GM19467 (cell line): ENCODE data around the gene ARSD.

Experiments
- ATAC-seq: cut with Tn5 transposase; IDR thresholded peaks from one replicate; pipeline ENCODE4 v1.9.1; 2021; ENCODE audit warnings: mild to moderate bottlenecking, moderate library complexity; ENCODE audit not compliant: unreplicated experiment

Gene ARSD

DNA sequence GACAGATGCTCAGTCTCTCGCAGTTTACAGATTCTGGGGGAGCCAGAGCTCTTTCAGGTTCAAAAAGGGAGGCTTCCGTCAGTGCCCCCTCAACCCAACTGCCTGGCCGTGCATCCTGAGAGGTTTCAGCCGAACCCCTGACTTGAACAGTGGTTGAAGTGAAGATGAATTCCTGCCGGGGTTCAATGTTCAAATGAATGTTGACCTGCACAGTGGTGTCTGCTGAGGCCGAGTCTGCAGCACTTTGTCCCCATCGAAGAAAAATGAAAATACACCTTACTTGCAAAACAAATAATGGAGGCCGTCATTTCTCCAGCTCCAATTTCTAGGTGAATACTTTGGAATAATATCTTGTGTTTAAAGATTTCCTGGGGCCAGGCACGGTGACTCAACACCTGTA lies 66.7 kb downstream of the ARSD start:
- ATAC-seq = no peak

DNA sequence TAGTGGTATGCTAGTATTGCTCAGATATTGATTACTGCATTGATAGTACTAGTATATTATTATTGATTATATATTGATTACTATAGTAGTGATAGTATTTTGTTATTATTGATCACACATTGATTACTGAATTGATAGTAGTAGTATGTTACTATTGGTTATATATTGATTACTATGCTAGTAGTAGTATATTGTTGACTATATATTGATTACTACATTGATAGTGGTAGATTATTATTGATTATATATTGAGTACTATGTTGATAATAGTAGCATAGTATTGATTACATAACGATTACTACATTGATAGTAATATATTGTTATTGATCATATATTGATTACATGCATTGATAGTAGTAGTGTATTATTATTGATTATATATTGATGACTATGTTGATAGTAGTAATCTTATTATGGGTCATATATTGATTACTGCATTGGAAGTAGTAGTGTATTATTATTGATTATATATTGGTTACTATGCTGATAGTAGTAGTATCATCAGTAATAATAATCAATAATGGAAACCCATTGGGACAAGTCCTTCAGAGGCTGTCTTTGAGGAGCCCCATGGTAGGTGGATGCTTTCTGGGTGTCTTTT lies 69.8 kb downstream of the ARSD start:
- ATAC-seq = no peak

DNA sequence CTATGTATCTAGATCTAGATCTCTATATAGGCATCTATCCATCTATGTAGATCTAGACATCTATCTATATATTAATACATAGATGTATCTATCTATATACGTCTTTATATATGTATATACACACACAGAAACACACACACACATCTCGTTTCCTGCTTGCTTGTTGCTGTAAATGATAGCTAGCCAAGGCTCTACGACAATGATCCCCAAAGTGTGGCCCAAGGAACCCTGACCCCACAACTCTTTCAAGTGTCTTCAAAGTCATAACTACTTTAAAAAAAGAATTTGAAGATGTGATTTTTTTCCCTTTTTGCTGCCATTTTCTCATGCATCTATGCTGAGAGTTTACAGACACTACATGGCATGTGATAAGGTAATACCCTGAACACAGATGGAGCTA lies 71.6 kb downstream of the ARSD start:
- no peak for ATAC-seq

DNA sequence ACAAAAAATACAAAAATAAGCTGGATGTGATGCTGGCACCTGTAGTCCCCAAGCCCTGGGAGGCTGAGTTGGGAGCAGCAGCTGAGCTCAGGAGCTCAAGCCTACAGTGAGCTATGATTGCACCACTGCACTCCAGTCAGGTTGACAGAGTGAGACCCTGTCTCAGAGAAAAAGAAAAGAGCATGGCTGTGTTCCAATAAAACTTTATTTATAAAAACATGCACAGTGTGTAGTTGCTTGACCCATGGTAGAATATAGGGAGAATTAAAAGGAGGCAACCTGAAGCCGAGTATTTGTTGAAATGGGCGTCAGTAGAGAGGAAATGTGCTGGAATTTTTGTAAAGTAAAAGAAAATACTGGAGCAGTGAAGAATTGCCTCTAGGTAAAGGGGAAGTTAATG lies 73.4 kb downstream of the ARSD start:
- ATAC-seq = no peak

DNA sequence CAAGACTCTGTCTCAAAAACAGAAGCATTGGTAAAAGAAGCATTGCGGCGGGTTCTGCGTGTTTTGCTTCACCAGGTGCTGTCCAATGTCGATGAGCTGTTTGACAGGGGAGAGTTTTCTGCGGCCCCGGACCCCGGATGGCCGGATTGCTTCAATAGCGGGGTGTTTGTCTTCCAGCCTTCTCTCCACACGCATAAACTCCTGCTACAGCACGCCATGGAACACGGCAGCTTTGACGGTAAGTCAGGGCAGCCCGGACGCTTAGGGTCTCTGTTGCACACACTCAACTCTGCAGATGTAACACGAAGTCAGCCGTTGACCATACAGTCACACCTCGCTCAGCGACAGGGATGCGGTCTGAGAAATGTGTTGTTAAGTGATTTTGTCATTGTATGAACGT lies 74.2 kb downstream of the ARSD start:
- no peak for ATAC-seq
